Fibroblast of peridontal ligament (primary cell): ENCODE data around the gene COL11A1.
"Not testable (repeated sequence)": the region's sequence is repeated elsewhere in the genome, so short reads cannot be mapped to it uniquely, and the experiment has no call there.

ENCODE experiments used
- DNase-seq: peaks from one replicate; pipeline ENCODE4 v3.0.0-alpha.2; 2010; ENCODE audit errors: extremely low read depth

Gene COL11A1

DNA sequence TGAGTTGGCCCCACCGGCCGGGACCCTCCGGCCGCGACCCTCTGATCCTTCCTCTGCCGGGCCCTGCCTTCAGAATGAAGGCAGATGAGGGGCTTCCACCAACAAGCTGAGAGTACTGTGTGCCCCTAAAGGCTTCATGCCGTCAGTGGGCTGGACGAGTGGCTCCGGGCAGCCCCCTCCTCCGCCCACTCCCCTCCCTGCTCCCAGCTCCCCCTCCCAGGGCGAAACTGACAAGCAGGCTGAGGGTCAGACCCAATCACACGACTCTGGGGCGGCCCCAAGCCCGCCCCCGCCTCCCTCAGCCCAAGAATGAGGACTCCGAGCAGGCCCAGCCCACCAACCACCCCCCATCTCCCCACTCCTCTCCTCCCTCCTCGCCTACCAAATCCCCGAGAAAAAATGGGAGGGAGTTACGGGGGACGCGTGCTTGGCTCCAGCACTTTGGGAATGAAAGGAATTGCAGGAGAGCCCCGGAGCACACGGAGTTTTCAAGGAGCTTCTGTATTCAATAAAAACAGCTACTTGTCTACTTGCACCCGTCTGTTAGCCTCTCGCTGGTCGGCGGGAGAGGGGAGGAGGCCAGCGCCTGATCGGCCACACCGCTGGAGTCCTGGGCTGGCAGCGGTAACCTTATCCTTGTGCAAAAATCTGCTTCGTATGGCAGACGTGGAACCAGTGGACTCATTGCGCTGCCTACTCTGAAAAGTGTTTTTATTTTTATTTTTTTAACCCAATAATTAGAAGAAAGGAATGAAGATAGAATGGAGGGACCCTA lies at the start of gene COL11A1:
TSS of gene COL11A1 (minus strand) at position 147 of the 775 bp plus-strand sequence. CDS start 344 bp downstream, outside the sequence.
- peak; percentile 31 for DNase-seq

DNA sequence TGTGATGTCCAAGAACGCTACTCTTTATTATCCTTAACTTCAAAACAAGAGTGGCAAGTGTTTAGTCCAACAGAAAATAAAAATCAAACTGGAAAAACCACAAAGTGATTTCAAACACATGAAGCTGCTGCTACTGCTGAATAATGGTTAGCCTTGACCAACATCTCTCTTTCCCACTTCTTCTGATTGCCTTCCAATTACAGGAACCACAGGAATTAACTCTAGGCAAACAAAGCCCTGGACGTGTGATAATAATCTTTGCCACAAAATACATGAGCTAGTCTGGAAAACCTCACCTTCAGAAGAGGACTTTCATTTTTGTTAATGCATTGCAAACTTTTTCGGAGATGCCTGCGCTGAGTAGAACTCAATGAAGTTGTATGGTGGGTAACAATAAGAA lies 48.6 kb upstream of the COL11A1 start:
- DNase-seq = peak; percentile 60

DNA sequence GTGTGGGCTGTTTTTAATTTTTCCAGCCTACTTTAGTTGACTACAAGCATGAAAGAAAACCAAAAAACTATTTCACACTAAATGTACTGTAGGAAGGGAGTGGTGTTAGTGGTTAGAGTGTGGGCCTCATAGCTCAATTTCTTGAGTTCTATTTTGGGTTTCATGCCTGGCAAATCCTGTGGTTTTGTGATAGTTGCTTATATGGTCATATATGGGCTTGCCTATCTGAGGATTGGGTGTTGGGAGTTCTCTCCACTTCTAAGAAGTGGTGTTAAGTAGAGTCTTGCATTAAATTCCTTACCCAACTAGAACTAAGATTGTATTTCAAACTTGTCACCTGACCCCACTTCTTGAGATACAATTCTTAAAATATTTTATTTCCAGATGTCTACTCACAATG lies 37.8 kb upstream of the COL11A1 start:
- DNase-seq = peak; percentile 13

DNA sequence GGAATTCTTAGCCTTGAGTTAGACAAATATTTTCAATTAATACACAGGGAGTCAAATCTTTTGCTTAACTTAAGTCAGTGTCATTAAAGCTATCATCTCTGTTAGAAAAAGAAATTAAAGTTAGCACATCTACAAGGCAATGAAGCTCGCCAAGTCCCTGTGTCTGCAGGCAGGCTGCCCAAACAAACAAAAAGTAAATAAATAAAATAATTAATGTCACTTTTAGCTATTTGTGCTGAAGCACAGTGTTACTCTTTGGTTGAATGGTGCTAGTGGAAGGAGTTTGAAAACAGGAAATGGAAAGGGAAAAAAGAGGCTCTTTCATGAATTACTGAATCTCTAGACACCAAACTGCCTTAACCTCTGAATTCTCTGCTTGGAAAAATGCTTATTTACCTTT lies 37.1 kb upstream of the COL11A1 start:
- no peak for DNase-seq

DNA sequence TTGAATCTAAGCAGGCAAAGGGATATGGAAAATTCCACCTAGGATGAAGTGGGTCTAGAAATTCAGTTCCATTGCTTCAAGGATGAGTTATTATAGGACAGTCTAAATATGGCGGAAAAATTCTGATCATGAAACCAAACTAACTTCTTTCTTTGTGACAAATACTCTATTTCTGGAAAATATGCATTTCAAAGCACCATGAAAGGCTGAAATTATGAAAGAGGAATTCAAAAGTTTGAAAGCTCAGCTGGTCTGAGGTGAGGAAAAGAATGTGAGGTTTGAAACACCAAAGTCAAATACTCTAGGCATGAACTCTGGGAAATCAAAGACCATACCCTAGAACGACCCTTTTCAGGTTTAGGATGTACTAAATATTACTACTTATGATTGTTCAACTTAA lies 36.4 kb upstream of the COL11A1 start:
- DNase-seq = no peak

DNA sequence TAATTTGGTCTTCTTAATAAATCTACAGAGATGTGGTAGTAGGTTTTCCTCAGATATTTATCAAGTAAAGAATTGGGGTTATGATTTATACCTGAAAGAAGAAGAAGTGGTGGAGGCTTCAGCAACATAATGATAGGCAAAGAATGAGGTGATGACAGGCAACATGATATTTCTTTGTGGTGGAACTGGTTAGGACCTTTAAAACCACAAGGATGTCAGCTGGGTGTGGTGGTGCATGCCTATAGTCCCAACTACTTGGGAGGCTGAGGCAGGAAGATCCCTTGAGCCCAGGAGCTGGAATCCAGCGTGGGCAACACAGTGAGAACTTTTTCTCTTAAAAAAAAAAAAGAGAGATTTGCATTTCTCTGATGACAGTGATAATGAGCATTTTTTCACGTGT lies 34.1 kb upstream of the COL11A1 start:
- DNase-seq = no peak

DNA sequence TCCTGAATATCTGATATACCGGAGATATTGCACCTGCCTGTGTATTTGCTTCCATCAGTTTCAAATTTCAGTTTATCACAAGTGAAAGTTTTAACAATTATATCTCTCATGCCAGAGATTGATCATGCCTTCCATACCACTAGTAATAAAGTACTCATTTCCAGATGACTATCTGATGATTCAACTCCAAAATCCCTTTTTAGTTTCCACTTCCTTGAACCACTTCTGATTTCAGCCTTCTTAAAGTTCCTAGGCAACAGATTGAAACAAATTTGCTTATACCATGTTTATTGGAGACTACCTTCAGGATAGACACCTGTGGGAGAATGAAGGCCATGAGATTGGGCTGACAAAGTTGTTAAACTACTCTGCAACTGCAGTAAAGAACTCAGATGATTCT lies 21.5 kb upstream of the COL11A1 start:
- peak; percentile 10 for DNase-seq

DNA sequence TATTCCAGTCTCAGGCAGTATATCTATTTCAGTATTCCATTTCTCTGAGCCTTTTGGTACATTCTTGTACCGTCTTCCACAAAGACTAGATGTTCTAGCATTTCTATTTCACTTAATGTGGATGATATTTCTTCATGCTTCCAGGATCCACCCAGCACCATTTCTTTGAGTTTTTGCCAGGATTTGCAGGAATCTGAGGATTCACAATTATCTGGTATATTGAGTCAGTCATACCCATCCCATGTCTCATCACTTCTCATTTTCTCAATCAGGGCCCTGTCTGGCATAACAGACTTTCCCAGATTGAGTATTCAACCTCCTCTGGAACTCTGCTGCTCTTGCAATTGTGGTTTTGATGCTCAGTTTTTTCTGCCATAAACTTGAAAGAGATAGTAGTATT lies 20.9 kb upstream of the COL11A1 start:
- DNase-seq = peak; percentile 82

DNA sequence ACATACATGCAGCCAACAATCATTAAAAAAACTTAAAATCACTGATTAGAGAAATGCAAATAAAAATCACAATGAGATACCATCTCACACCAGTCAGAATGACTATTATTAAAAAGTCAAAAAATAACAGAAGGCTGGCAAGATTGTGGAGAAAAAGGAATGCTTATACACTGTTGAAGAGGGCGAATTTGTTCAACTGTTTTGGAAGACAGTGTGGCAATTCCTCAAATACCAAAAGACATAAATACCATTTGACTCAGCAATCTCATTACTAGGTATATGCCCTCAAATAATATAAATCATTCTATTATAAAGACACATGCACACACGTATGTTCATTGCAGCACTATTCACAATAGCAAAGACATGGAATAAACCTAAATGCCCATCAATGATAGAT lies 19.9 kb upstream of the COL11A1 start:
- not testable (repeated sequence) for DNase-seq

DNA sequence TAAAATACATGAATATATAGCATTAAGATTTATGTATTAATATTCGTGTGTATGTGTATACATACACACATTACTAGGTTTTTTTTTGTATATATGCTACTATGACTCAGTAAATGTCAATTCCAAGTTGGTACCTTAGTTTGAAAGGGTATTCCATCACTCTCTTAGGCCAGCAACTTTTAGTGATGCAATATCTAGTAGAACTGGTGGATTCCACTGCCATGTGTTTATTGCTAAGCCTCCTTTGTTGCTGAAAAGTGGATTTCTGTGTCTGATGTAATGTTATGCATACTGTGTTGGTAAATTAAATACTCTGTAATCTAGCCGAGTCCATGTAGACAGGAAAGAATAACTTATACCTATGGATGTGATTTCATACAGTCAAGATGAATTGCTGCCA lies 16.9 kb upstream of the COL11A1 start:
- DNase-seq = peak; percentile 31

DNA sequence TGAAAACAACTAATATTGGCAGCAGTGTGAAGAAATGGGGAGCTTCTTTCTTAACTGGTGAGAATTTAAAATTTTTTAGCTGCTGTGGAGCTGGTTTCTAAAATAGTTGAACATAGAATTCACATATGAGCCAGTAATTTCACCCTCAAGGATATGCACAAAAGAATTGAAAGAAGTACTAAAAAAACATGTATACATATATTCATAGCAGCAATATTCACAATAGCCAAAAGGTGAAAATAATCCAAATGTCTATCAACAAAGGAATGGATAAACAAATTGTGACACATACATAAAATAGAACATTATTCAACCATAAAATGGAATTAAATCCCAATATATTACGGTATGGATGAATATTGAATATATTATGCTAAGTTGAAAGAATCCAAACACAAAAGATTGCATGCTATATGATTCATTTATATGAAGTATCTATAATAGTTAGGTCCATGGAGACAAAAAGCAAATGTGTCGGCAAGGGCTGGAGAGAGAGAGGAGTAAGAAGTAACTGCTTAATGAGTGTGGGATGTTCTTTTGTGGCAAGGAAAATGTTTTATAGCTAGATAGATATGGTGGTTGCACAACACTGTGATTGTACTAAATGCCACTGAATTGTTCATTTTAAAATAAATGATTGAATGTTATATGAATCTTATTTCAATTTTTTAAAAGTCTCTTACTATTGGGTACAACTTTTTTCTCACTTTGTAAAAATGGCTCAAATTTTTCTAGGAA lies 14.8 kb upstream of the COL11A1 start:
- DNase-seq = no peak

DNA sequence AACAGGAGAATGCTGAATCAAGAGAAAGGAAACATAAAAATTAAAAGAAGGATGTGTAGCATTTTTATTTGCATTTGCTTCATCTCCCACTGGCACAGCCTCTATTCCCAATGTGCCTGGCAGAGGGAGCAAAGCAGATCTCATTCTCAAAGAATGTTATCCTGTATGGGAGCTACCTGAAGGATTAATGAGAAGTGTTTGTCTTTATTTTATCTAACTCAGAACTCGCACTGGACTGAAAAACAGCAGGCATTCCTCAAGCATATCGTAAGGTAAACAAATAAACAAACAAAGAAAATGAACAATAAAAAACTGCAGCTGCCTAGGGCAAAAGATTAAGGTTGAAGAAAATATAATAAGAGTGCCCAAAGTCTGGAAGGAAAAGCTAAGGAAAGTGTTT lies 12.7 kb upstream of the COL11A1 start:
- DNase-seq = no peak

DNA sequence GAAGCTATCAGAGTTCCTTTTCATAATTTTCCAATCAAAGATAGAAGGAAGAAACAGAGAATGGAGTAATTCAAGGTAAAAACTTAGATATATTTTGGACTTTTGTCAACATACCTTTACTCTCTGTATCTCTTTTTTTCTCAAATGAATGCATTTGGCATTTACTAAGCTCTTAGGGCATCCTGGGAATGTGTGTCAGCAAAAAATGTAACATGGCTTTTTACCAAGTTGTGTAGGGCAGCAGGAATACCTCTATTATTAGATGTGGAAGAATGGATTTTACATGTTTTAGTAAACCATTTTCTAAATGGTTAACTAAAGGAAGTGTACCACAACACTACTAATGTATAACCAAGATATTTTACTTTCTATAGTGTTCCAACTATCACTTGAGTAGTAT lies 4.2 kb upstream of the COL11A1 start:
- DNase-seq = no peak

DNA sequence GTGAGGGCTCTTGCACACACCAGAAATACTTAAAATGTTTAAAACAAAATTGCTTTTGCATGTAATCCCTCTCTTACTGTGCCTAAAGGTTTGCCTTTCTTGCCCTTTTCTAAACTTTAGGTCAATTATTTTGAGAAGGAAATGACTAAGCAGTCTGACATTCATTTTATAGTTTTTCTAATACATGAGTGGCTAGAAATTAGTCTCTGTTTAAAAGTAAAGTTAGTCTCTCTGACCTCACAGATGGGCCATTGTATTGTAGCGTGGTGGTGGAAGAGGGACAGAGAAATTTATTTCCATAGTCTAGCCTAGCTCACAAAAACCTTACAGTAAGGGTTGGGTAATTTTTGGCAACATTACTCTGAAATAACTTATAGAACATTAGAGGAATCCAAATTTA lies 3.6 kb upstream of the COL11A1 start:
- DNase-seq = no peak

DNA sequence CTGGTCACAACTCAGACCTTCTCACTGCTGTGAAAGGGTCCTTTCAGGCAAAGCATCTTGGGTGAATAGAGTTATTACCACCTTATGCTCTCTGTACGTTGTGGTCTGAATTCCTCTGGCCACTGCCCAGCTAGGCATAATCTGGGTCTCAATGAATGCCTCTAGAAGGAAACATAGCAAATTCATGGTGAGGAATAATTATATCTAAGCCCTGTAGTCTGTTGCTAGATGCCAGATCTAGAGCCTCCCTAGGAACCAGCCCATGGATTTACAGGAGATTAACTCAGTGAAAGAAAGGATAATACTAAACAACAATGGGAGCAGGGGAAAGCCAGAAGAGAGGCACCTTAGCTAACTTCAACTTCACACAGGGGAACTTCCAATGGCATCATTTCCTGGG lies 2.4 kb upstream of the COL11A1 start:
- no peak for DNase-seq

DNA sequence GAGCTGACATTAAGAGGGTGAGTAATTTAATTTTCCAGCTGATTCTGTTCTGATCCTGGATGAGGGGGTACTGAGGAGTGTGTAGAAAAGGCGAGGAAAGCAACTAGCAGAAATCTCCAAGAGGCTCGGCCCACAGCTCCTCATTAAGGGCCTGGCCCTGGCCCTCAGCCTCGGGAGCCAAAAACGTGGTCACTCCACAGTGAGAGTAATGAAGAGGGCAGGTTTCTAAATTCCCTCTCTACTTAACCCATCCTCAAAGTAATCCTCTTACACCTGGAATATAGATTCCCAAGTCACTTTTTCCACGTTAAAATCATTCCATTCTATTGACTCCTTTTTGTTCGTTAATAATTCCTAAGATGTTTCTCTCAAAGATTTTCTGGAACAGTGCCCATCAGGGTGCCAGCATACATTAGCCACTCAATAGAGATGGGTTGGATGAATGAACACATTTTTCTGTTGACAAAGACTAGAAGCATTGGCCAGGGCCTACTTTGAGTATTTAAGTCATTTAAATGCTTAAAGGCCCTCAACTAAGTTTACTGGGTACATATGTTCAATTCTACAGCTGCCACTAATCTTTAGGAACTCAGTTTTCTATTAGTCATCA lies 1.1 kb upstream of the COL11A1 start:
- DNase-seq = no peak

DNA sequence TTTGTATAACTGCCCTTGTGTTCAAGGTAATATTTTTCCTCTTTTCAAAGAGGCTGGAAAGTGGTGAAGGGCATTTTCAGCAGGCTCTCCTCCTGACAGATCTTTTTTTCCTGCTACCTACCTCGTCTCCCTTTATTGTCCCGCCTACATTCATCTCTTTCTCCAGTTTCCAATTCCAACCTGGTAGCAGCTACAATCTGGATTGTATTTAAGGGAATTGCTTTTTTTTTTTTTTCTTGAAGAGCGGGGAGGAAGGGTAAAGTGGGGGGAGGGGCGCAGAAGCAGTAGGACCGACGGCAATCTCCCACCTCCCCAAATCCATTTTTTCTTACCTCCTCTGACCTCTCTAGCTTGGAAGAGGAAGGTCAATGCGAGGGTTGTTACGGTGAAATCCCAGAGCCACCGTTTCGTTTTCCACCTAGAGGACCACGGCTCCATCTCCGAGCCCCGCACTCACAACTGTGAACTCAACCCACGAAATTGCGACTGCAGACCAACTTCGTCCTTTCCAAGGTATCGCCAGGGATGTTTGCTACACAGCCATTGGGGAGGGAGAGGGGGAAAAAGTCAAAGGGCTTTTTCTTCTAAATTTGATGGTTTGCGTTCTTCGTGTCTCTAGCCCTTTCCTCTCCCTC lies 464 bp downstream of the COL11A1 start:
- no peak for DNase-seq

DNA sequence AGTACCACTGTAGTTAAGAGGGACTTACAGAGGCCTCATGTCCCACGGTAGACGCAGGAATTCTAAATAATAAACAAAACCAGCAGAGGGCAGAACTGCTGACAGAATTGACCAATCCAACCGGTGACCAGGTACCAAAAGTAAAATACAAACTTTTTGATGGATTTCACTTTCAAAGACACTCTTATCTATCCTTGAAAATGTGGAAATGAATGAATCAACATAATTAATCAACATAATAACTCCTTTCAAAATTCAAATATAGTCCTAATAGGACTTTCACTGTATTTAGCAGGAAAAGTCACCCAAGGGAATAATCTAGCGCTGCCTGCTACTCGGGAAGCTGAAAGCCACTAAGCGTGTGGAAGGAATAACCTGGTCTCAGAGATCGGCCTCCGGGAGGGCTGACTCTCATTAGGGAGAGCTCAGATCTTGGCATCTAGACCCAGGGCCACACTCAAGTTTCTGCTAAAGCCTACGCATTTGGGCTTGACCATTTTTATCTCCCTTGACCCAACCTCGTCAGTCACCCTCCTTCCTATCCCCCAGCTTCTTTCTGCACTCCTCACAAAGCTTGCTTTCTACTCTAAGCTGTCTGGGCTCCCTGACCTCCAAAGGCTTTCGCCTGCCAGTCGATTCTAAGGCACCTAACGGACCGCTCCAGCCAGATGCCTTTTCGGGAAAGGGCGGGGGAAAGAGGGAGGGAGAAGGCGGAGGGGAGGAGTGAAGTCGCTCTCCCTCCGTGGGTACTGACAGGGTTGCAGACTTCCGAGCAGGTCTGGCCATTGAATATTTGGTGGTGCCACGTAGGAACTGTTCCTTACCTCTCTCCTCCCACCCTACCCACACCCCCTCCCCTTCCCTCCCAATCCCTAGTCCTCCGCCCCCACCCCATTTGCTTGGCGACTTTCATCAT lies 1.6 kb downstream of the COL11A1 start:
- peak; percentile 66 for DNase-seq

DNA sequence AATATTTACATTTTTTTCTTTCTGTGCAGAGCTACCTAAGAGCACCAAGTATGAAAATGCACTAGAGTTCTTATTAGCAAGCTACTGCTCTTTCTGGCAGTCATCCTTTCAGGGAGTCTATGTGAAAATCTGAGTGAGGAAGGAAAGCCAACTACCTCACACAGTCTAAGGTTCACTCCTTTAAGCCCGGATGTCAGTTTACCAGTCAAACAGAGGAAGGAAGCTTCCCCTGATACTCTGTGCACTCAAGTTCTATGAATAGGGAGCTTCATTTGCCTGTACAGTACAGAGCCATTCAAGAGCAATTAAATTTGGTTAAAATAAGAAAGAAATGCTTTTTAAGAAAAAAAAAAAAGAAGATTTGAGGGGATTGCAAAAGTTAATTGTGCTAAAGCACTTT lies 6.9 kb downstream of the COL11A1 start:
- DNase-seq = no peak

DNA sequence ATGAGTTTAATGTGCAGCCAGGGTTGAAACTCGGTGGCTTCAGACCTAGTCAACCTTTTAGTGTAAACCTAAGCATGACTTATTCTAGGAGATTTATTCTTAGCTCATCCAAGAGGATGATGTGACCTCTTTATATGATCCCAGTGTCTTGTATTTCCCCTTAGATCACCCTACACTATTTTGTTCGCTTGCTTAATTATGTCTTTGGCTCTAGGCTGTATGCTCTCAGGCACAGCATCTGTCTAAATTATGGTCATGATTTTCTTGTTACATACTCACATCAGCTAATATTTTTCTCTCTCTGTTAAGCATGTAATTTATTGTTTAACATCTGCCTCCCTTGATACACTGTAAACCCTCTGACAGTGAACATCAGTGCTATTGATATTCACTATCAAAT lies 19.1 kb downstream of the COL11A1 start:
- no peak for DNase-seq

DNA sequence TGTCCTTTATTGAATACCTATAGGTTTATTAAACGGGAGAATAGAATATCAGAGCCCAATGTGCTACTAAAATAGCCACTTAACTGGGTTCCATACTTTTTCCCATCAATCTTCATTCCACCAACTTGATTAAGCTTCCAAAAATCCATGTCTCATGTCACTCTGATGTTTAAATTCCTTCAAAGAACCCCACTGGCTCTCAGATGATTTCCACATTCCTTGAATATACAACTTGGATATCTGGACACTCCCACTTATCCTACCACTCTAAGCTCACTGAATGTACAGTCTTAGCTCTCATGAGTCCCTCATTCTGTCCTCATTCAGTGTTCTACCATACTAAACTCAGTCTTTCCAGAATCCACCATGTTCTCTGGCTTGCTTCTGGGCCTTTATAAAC lies 21.1 kb downstream of the COL11A1 start:
- DNase-seq = no peak
